ENCODE results near the gene GRID1.

DNA sequence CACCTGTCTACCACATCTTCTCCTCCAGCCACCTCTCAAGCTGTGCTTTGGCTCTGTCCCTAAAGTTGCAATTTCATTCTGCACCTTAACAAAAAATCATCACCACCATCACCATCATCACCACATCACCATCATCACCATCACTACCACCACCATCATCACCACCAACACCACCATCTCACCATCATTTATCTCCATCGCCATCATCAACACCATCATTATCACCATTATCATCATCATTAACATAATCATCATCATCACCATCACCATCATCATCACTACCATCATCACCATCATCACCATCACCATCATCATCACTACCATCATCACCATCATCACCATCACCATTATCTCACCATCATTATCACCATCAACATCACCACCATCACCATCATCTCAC, 245.4 kb downstream of the GRID1 start:
- TF ChIP-seq, protein P1, sequence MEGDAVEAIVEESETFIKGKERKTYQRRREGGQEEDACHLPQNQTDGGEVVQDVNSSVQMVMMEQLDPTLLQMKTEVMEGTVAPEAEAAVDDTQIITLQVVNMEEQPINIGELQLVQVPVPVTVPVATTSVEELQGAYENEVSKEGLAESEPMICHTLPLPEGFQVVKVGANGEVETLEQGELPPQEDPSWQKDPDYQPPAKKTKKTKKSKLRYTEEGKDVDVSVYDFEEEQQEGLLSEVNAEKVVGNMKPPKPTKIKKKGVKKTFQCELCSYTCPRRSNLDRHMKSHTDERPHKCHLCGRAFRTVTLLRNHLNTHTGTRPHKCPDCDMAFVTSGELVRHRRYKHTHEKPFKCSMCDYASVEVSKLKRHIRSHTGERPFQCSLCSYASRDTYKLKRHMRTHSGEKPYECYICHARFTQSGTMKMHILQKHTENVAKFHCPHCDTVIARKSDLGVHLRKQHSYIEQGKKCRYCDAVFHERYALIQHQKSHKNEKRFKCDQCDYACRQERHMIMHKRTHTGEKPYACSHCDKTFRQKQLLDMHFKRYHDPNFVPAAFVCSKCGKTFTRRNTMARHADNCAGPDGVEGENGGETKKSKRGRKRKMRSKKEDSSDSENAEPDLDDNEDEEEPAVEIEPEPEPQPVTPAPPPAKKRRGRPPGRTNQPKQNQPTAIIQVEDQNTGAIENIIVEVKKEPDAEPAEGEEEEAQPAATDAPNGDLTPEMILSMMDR (optimal IDR thresholded peaks at IDR 0.05 in 1 of 3, IDR thresholded peaks at IDR 0.05 in 1 of 3, conservative IDR thresholded peaks at IDR 0.05 in 1 of 3; ENCODE audit: extremely low read depth in 1 of 3, insufficient read depth in 2 of 3, low read length in 3 of 3) = no peak
- TF ChIP-seq EZH2 (IDR thresholded peaks at IDR 0.05; ENCODE audit: low read length) = no peak
